Activated B cell treated with CpG ODN at 0.5 μM for 24 hours (primary cell): ENCODE results near the gene ILDR2. TPM values are rescaled to one million over a fixed set of nuclear protein-coding genes. Genes with fewer than 3 reads are reported as not detected.

Experiments used
- ATAC-seq: fragments of 200-7000 bp; cut with Tn5 transposase; one replicate; pipeline ENCODE4 v1.10.0; 2021; ENCODE audit warnings: low read depth, mild to moderate bottlenecking, moderate library complexity
- CTCF ChIA-PET: fragments of 350-600 bp; sonication (Branson Sonifier 250); formaldehyde crosslinking; loops from one replicate; lab custom pipeline; 2021; ENCODE audit warnings: antibody characterized with exemption; lab: Charles Lee
- POLR2A ChIA-PET: fragments of 350-600 bp; sonication (Branson Sonifier 250); formaldehyde crosslinking; loops from one replicate; lab custom pipeline; 2021; ENCODE audit warnings: antibody characterized with exemption; lab: Charles Lee
- DNase-seq: peaks from one replicate; pipeline ENCODE4 v3.0.0; 2022
- H3K27ac Mint-ChIP-seq: one replicate; pipeline ENCODE4 v1.8.0; 2020; ENCODE audit warnings: mixed read lengths
- H3K27me3 Mint-ChIP-seq: one replicate; pipeline ENCODE4 v1.8.0; 2021; ENCODE audit warnings: mixed read lengths
- H3K36me3 Mint-ChIP-seq: one replicate; pipeline ENCODE4 v1.8.0; 2021; ENCODE audit warnings: low read depth, mixed read lengths
- H3K4me1 Mint-ChIP-seq: one replicate; pipeline ENCODE4 v1.8.0; 2021; ENCODE audit warnings: mixed read lengths
- H3K4me3 Mint-ChIP-seq: one replicate; pipeline ENCODE4 v1.8.0; 2020; ENCODE audit warnings: mild to moderate bottlenecking, mixed read lengths
- H3K9me3 Mint-ChIP-seq: one replicate; pipeline ENCODE4 v1.8.0; 2020; ENCODE audit warnings: mixed read lengths
- intact Hi-C: fragments of 100-400 bp; cut with micrococcal nuclease; formaldehyde crosslinking; loops from one replicate; pipeline ENCODE4 v1.15.1; 2024
- total RNA-seq: library from RNA; stranded (reverse); gene quantifications from 2 replicates; pipeline ENCODE4 v1.2.3, GENCODE V29; 2022
- TF ChIP-seq, protein P1 (sequence below): fragments of 200-600 bp; IDR thresholded peaks from one replicate; pipeline ENCODE4 v1.8.0; 2022; ENCODE audit warnings: antibody characterized with exemption, mild to moderate bottlenecking

The ILDR2 gene
- total RNA-seq, 1 donor from 2014 or later = 1.00 TPM

GRCh38 chr1:167012570-167012969 lies 37.2 kb upstream of the ILDR2 start:
- ATAC-seq = no peak
- Mint-ChIP-seq H3K4me1 (no peaks in the 10 kb centered on the region), H3K27ac (no peak overlapping the region), H3K9me3 (no peaks in the 10 kb centered on the region), H3K27me3 (peaks cover 29% of the 10 kb centered on the region), H3K4me3 (no peak overlapping the region), H3K36me3 (no peaks in the 10 kb centered on the region)
- ChIA-PET CTCF (no interaction called here), POLR2A (no interaction called here)
- intact Hi-C loops = no loop called here
- DNase-seq = no peak
- TF ChIP-seq, protein P1, sequence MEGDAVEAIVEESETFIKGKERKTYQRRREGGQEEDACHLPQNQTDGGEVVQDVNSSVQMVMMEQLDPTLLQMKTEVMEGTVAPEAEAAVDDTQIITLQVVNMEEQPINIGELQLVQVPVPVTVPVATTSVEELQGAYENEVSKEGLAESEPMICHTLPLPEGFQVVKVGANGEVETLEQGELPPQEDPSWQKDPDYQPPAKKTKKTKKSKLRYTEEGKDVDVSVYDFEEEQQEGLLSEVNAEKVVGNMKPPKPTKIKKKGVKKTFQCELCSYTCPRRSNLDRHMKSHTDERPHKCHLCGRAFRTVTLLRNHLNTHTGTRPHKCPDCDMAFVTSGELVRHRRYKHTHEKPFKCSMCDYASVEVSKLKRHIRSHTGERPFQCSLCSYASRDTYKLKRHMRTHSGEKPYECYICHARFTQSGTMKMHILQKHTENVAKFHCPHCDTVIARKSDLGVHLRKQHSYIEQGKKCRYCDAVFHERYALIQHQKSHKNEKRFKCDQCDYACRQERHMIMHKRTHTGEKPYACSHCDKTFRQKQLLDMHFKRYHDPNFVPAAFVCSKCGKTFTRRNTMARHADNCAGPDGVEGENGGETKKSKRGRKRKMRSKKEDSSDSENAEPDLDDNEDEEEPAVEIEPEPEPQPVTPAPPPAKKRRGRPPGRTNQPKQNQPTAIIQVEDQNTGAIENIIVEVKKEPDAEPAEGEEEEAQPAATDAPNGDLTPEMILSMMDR = no peak

DNA sequence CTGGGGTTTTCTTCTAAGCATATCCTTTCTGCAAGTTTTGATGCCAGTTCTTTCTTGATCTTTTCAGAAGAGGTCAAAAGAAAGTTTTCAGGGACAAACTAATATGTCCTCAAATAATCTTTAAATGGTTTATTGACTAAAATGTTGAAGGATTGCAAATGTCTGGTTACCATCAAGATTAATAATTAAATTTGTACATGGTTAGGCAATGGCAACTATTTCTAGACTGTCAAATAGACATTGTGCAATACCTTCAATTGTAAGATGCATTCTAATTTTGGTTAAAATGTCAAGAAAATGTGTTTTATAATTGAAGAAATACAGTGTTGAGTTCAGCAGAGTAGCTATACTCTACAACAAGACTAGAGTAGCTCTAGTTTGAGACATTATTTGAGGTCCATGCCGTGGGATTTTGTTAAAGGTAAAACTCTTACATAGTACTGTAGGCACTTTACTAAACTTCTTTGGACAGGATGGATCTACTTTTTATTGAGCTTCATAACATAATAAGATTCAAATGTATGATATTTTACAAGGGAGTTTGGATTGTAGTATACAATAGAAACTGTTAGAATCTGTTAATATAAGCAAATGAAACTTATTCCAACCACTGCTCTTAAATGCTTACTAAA lies 36.3 kb upstream of the ILDR2 start:
- TF ChIP-seq, protein P1 = no peak
- H3K9me3 Mint-ChIP-seq = no peaks in the 10 kb centered on the region
- CTCF ChIA-PET = no interaction called here
- no peaks in the 10 kb centered on the region for H3K4me1 Mint-ChIP-seq
- H3K27me3 Mint-ChIP-seq = peaks cover 29% of the 10 kb centered on the region
- H3K4me3 Mint-ChIP-seq = no peak overlapping the region
- ATAC-seq = no peak
- POLR2A ChIA-PET = no interaction called here
- no peaks in the 10 kb centered on the region for H3K36me3 Mint-ChIP-seq
- DNase-seq = no peak
- no peak overlapping the region for H3K27ac Mint-ChIP-seq
- intact Hi-C loops = no loop called here

DNA sequence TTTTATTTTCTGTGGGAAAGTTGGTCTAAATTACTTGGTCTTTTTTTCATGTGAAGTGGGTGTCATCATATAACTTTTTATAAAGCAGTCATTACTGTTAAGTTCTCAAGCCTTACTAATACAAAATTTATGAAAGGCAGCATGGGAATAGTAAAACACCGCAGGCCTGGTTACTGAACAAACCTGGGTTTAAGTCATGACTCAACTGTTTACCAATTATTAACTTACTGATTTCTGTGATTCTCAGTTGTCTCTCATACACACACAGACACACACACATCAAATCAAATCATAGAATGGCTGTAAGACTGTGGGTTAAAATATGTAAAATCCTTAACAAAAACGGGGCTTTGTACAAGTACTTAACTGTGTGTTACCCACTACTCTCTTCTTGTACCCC lies 28.4 kb upstream of the ILDR2 start:
- Mint-ChIP-seq H3K4me3 (no peak overlapping the region), H3K4me1 (no peaks in the 10 kb centered on the region), H3K36me3 (no peaks in the 10 kb centered on the region), H3K9me3 (peaks cover 7% of the 10 kb centered on the region), H3K27ac (no peak overlapping the region), H3K27me3 (peaks cover 6% of the 10 kb centered on the region)
- ATAC-seq (no peak), DNase-seq (no peak)
- CTCF ChIA-PET = no interaction called here
- intact Hi-C loops = loop anchor here (5.0 kb wide), 1 partner anchor 34 kb away; no protein-coding TSS in a partner anchor
- TF ChIP-seq, protein P1 = no peak
- POLR2A ChIA-PET = no interaction called here

DNA sequence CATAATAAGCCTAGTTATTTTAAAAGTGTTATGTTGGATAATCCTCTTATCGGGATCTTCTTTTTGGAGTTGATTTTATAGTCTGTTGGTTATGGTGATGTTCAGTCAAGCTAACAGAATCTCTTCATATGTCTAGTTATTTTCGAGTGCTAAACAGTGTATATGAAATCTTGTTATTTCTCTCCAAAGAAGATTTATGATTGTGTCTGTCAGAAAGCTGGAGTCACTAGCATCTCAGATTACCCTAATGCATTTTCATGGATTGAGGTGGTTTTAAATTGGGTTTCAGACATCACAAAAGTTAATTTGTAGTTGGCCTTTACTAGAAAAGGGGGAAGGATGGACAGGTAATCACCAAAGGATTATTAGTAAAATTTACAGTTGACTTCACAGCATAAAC lies 27.0 kb upstream of the ILDR2 start:
- H3K4me3 Mint-ChIP-seq = no peak overlapping the region
- intact Hi-C loops = loop anchor here (5.0 kb wide), 1 partner anchor 35 kb away; no protein-coding TSS in a partner anchor
- POLR2A ChIA-PET = no interaction called here
- CTCF ChIA-PET = interaction anchor here (1.1 kb wide), 1 partner anchor 92 kb away, joined by 3 read pairs; no protein-coding TSS in a partner anchor
- DNase-seq (no peak), ATAC-seq (no peak)
- peaks cover 7% of the 10 kb centered on the region for H3K9me3 Mint-ChIP-seq
- H3K4me1 Mint-ChIP-seq = no peaks in the 10 kb centered on the region
- H3K27me3 Mint-ChIP-seq = peaks cover 8% of the 10 kb centered on the region
- H3K27ac Mint-ChIP-seq = no peak overlapping the region
- no peaks in the 10 kb centered on the region for H3K36me3 Mint-ChIP-seq
- TF ChIP-seq, protein P1 = no peak

DNA sequence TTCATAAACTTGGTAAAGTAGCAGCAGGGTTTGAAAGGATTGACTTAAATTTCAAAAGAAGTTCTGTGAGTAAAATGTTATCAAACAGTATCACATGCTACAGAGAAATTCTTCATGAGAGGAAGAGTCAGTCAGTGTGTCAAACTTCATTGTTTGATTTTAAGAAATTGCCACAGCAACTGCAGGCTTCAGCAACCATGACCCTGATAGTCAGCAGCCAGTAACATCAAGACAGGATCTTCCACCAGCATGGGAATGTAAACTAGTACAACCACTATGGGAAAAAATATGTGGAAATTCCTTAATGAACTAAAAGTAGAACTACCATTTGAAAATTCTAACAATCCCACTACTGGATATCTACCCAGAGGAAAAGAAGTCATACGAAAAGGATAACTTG lies 25.2 kb upstream of the ILDR2 start:
- intact Hi-C loops = loop anchor here (5.0 kb wide), 1 partner anchor 37 kb away; no protein-coding TSS in a partner anchor
- TF ChIP-seq, protein P1 = no peak
- H3K9me3 Mint-ChIP-seq = peaks cover 7% of the 10 kb centered on the region
- no peaks in the 10 kb centered on the region for H3K4me1 Mint-ChIP-seq
- ChIA-PET POLR2A (no interaction called here), CTCF (no interaction called here)
- H3K36me3 Mint-ChIP-seq = no peaks in the 10 kb centered on the region
- DNase-seq = no peak
- no peak overlapping the region for H3K4me3 Mint-ChIP-seq
- no peak for ATAC-seq
- H3K27ac Mint-ChIP-seq = no peak overlapping the region
- peaks cover 17% of the 10 kb centered on the region for H3K27me3 Mint-ChIP-seq
